HepG2 (cell line): ENCODE data around the gene ATP6V0E2. TPM values are rescaled to one million over a fixed set of nuclear protein-coding genes. Genes with fewer than 3 reads are reported as not detected.

Experiments
- ATAC-seq: fragments of 200-7000 bp; cut with Tn5 transposase; 3 replicates; pipeline ENCODE4 v1.9.1; 2020; ENCODE audit warnings: mild to moderate bottlenecking, moderate library complexity
- BruUV-seq: library from RNA; stranded (reverse); fragments of 400-500 nt; replicated peaks from 2 replicates; lab custom pipeline; 2021; lab: Mats Ljungman, UMichigan
- CTCF ChIA-PET: fragments of 300-600 bp; formaldehyde crosslinking; extraction: SDS; loops from one replicate; lab custom pipeline; 2021; ENCODE audit warnings: low total read pairs, inconsistent platforms, low intra/inter-chr PET ratio; lab: Yijun Ruan, JAX
- POLR2A ChIA-PET: fragments of 350-600 bp; sonication (Branson Sonifier 250); formaldehyde crosslinking; loops from one replicate; lab custom pipeline; 2020; ENCODE audit warnings: antibody characterized with exemption, inconsistent platforms; lab: Yijun Ruan, JAX
- DNase-seq: peaks from one replicate; pipeline ENCODE4 v3.0.0-alpha.2; 2015; ENCODE audit warnings: low spot score
- FAIRE-seq: peaks from 3 replicates; lab custom pipeline; 2011; peaks lifted over from hg19 to GRCh38; lab: Jason Lieb, UNC
- H2AFZ ChIP-seq: one replicate; pipeline ENCODE4 v1.6.1; 2011; ENCODE audit warnings: low read length, inconsistent platforms
- H3K27ac ChIP-seq: fragments of 300-600 bp; 3 replicates; pipeline ENCODE4 v1.8.0; 2011; ENCODE audit warnings: mixed run types, mild to moderate bottlenecking, mixed read lengths, low read length, inconsistent platforms; ENCODE audit not compliant: insufficient read depth; ENCODE audit errors: extremely low read length
- H3K27me3 ChIP-seq, 2 experiments: fragments of 200-600 bp in 1 of 2; 2 replicates in 1 of 2; 3 replicates in 1 of 2; pipeline versions ENCODE4 v1.6.0 to v1.8.0; 2011; ENCODE audit warnings: low read length in 2 of 2, mild to moderate bottlenecking in 2 of 2, moderate library complexity in 2 of 2, inconsistent platforms in 1 of 2; ENCODE audit not compliant: insufficient read depth in 2 of 2, control insufficient read depth in 1 of 2
- H3K36me3 ChIP-seq, 2 experiments: fragments of 200-600 bp in 1 of 2; replicated peaks in 1 of 2; 2 replicates in 1 of 2; 3 replicates in 1 of 2; pipeline versions ENCODE4 v1.5.1 to v1.8.0; 2011; ENCODE audit warnings: low read length in 2 of 2, inconsistent platforms in 1 of 2; ENCODE audit not compliant: insufficient read depth in 2 of 2, control insufficient read depth in 1 of 2
- H3K4me1 ChIP-seq: 2 replicates; pipeline ENCODE4 v1.5.1; 2012; ENCODE audit warnings: low read length, inconsistent platforms; ENCODE audit not compliant: insufficient read depth
- H3K4me2 ChIP-seq: 2 replicates; pipeline ENCODE4 v1.6.0; 2011; ENCODE audit warnings: low read depth, low read length, inconsistent platforms
- H3K4me3 ChIP-seq, 3 experiments: fragments of 200-600 bp in 1 of 3; sonication (generic), shearing (Covaris generic) in 1 of 3; replicated peaks in 1 of 3; 2 replicates each; pipeline ENCODE4 v1.5.1; 2011 to 2016; ENCODE audit warnings: low read length in 3 of 3, inconsistent platforms in 2 of 3, low read depth in 2 of 3, mild to moderate bottlenecking in 2 of 3, control low read depth in 1 of 3, mixed read lengths in 1 of 3; ENCODE audit not compliant: insufficient read depth in 1 of 3
- H3K79me2 ChIP-seq: one replicate; pipeline ENCODE4 v1.6.1; 2011; ENCODE audit warnings: low read length, inconsistent platforms; ENCODE audit not compliant: insufficient read depth
- H3K9ac ChIP-seq: 2 replicates; pipeline ENCODE4 v1.6.0; 2011; ENCODE audit warnings: mild to moderate bottlenecking, low read depth, low read length, inconsistent platforms; ENCODE audit not compliant: insufficient read depth
- H3K9me3 ChIP-seq: 2 replicates; pipeline ENCODE4 v1.5.1; 2012; ENCODE audit warnings: mild to moderate bottlenecking, low read length
- H4K20me1 ChIP-seq: 2 replicates; pipeline ENCODE4 v1.6.0; 2011; ENCODE audit warnings: inconsistent platforms, mild to moderate bottlenecking, low read length, moderate library complexity; ENCODE audit not compliant: insufficient read depth
- HMGXB3 ChIP-seq: sonication (generic); formaldehyde crosslinking; IDR thresholded peaks from 2 replicates; pipeline ENCODE4 v1.4.0; 2020; ENCODE audit warnings: missing genetic modification reagents, borderline replicate concordance
- HNF1B ChIP-seq: sonication (generic); formaldehyde crosslinking; IDR thresholded peaks from 2 replicates; pipeline ENCODE4 v1.5.1; 2020; ENCODE audit warnings: mild to moderate bottlenecking, moderate library complexity, missing genetic modification reagents
- MAZ ChIP-seq, 2 experiments: sonication (generic) in 1 of 2; formaldehyde crosslinking in 1 of 2; IDR thresholded peaks; 2 replicates each; pipeline versions ENCODE4 v1.5.0 to v1.6.1; 2012 to 2020; ENCODE audit warnings: low read depth in 2 of 2, mild to moderate bottlenecking in 2 of 2, borderline replicate concordance in 1 of 2, improper control_type of control experiment in 1 of 2, low read length in 1 of 2, missing genetic modification reagents in 1 of 2, moderate library complexity in 1 of 2
- MZF1 ChIP-seq: sonication (generic); formaldehyde crosslinking; IDR thresholded peaks from 2 replicates; pipeline ENCODE4 v1.8.1; 2023; ENCODE audit warnings: mild to moderate bottlenecking, missing genetic modification reagents, borderline replicate concordance
- RBAK ChIP-seq: sonication (generic); formaldehyde crosslinking; IDR thresholded peaks from 2 replicates; pipeline ENCODE4 v1.5.1; 2020; ENCODE audit warnings: mild to moderate bottlenecking, missing genetic modification reagents
- STAT6 ChIP-seq: sonication (generic); formaldehyde crosslinking; IDR thresholded peaks from 2 replicates; pipeline ENCODE4 v1.4.0; 2020; ENCODE audit warnings: missing genetic modification reagents, mild to moderate bottlenecking, borderline replicate concordance
- ZBTB3 ChIP-seq: sonication (generic); formaldehyde crosslinking; IDR thresholded peaks from 2 replicates; pipeline ENCODE4 v1.4.0; 2020; ENCODE audit warnings: low read depth, mild to moderate bottlenecking, moderate library complexity, missing genetic modification reagents, borderline replicate concordance
- ZFP90 ChIP-seq: sonication (generic); formaldehyde crosslinking; IDR thresholded peaks from 2 replicates; pipeline ENCODE4 v1.8.0; 2022; ENCODE audit warnings: missing genetic modification reagents, mild to moderate bottlenecking, inconsistent platforms, borderline replicate concordance
- WGBS: methylation state at CpG from one replicate; pipeline ENCODE4 v1.1.6; 2017; ENCODE audit warnings: low lambda C conversion rate; 5-methylcytosine and 5-hydroxymethylcytosine counted together
- in situ Hi-C: cut with HindIII; loops from 2 replicates; pipeline ENCODE4 v1.10.0; 2017; ENCODE audit warnings: low pct_unique_long_range_greater_than_20kb; ENCODE audit not compliant: extremely low pct_ligation_motif_present
- intact Hi-C: fragments of 100-400 bp; cut with micrococcal nuclease; formaldehyde crosslinking; loops from one replicate; pipeline ENCODE4 v1.10.0; 2022; ENCODE audit not compliant: unreplicated experiment
- polyA plus RNA-seq, 8 experiments: library from polyadenylated mRNA; depleted of rRNA in 3 of 8; stranded (reverse) in 7 of 8; unstranded in 1 of 8; fragments of >200 nt; fragmentation: Illumina TruSeq in 4 of 8; extraction: Trizol in 4 of 8; gene quantifications; 2 replicates each; pipeline versions ENCODE4 v1.2.1 to v1.2.3, GENCODE V29; 2011 to 2016; ENCODE audit warnings: low read depth in 4 of 8, missing spikeins in 1 of 8, mixed read lengths in 1 of 8; ENCODE audit not compliant: insufficient read depth in 1 of 8
- total RNA-seq, 5 experiments: library from RNA; depleted of rRNA; stranded (reverse); fragments of >200 nt; fragmentation: Illumina TruSeq; extraction: Trizol; gene quantifications; 2 replicates each; pipeline ENCODE4 v1.2.3, GENCODE V29; 2016; ENCODE audit warnings: low read depth in 1 of 5
- TF ChIP-seq, protein P1 (sequence below): sonication (generic); formaldehyde crosslinking; IDR thresholded peaks from 2 replicates; pipeline ENCODE4 v1.4.0; 2020; ENCODE audit warnings: mild to moderate bottlenecking, missing genetic modification reagents

Gene ATP6V0E2
- total and polyA plus RNA-seq, 2 of the 13 experiments (the other 11 are each of a cell fraction or from before 2014, with no cell fraction given) = 36.8 to 203 TPM

GRCh38 chr7:149866139-149866778, 7.5 kb upstream of the ATP6V0E2 start:
- Histone ChIP-seq H3K36me3 (no peaks in the 10 kb centered on the region), H3K4me3 (no peak overlapping the region), H3K9me3 (no peaks in the 10 kb centered on the region), H3K27ac (no peak overlapping the region), H3K9ac (no peak overlapping the region), H3K27me3 (peaks cover 0 to 8% of the 10 kb centered on the region in 2 experiments; a peak in 1 of 5 replicates), H3K4me2 (no peak overlapping the region), H4K20me1 (no peaks in the 10 kb centered on the region), H2AFZ (no peak overlapping the region), H3K4me1 (no peaks in the 10 kb centered on the region), H3K79me2 (no peaks in the 10 kb centered on the region)
- ChIA-PET CTCF (no interaction called here), POLR2A (no interaction called here)
- FAIRE-seq = no peak
- ATAC-seq = no peak
- in situ Hi-C loops = loop anchor here (25.0 kb wide), 1 partner anchor 171 kb away; no protein-coding TSS in a partner anchor
- WGBS = 43% methylated on average over 16 of the region's 16 CpGs
- no TSS peak for BruUV-seq
- intact Hi-C loops = no loop called here
- no peak for DNase-seq
- TF ChIP-seq HMGXB3 (CRISPR knock-in tag) (no peak), STAT6 (no peak), ZBTB3 (no peak), ZFP90 (no peak), HNF1B (CRISPR knock-in tag) (no peak), RBAK (no peak), MZF1 (CRISPR knock-in tag) (no peak), MAZ (IDR thresholded peaks at IDR 0.05; ENCODE audit: borderline replicate concordance, low read depth, low read length) (no peak), MAZ (CRISPR knock-in tag; IDR thresholded peaks at IDR 0.05; ENCODE audit: low read depth) (no peak)
- TF ChIP-seq, protein P1, sequence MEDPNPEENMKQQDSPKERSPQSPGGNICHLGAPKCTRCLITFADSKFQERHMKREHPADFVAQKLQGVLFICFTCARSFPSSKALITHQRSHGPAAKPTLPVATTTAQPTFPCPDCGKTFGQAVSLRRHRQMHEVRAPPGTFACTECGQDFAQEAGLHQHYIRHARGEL = no peak
